OCI-LY1 (cell line): ENCODE measurements around the gene TIMP3.

Experiments used
- H2AFZ ChIP-seq: fragments of 200-600 bp; sonication (generic), shearing (Covaris generic); 2 replicates; pipeline ENCODE4 v1.6.0; 2014; ENCODE audit warnings: antibody characterized with exemption, mild to moderate bottlenecking, low read length
- H3F3A ChIP-seq: fragments of 200-600 bp; sonication (generic), shearing (Covaris generic); 2 replicates; pipeline ENCODE4 v1.6.0; 2014; ENCODE audit warnings: mild to moderate bottlenecking, antibody characterized with exemption, low read length, moderate library complexity; ENCODE audit not compliant: insufficient read depth
- H3K27ac ChIP-seq: fragments of 200-600 bp; sonication (generic); 2 replicates; pipeline ENCODE4 v1.5.1; 2014; ENCODE audit warnings: low read length, mixed run types, mild to moderate bottlenecking, low read depth; ENCODE audit not compliant: poor library complexity, severe bottlenecking
- H3K27me3 ChIP-seq: fragments of 200-600 bp; sonication (generic); 2 replicates; pipeline ENCODE4 v1.6.0; 2014; ENCODE audit warnings: antibody characterized with exemption, mild to moderate bottlenecking, low read length, moderate library complexity; ENCODE audit not compliant: insufficient read depth
- H3K36me3 ChIP-seq: fragments of 200-600 bp; sonication (generic); 2 replicates; pipeline ENCODE4 v1.6.1; 2014; ENCODE audit warnings: mild to moderate bottlenecking, antibody characterized with exemption, low read length, moderate library complexity, mixed read lengths; ENCODE audit not compliant: insufficient read depth
- H3K4me1 ChIP-seq: fragments of 200-600 bp; sonication (generic); 2 replicates; pipeline ENCODE4 v1.5.1; 2014; ENCODE audit warnings: mild to moderate bottlenecking, low read length, moderate library complexity; ENCODE audit not compliant: insufficient read depth, severe bottlenecking
- H3K4me2 ChIP-seq: fragments of 200-600 bp; sonication (generic), shearing (Covaris generic); 2 replicates; pipeline ENCODE4 v1.6.1; 2014; ENCODE audit warnings: low read length
- H3K4me3 ChIP-seq: fragments of 200-600 bp; sonication (generic); 2 replicates; pipeline ENCODE4 v1.5.1; 2014; ENCODE audit warnings: low read length, low read depth, mild to moderate bottlenecking, mixed read lengths; ENCODE audit not compliant: poor library complexity, severe bottlenecking
- H3K79me2 ChIP-seq: fragments of 200-600 bp; shearing (Covaris generic); 2 replicates; pipeline ENCODE4 v1.6.1; 2016; ENCODE audit warnings: mixed run types, low read length, mixed read lengths; ENCODE audit not compliant: insufficient read depth
- H3K9ac ChIP-seq: fragments of 200-600 bp; sonication (generic), shearing (Covaris generic); 2 replicates; pipeline ENCODE4 v1.6.1; 2014; ENCODE audit warnings: mild to moderate bottlenecking, low read length, mixed read lengths
- H3K9me2 ChIP-seq: fragments of 200-600 bp; sonication (generic), shearing (Covaris generic); 2 replicates; pipeline ENCODE4 v1.6.1; 2014; ENCODE audit warnings: low read depth, mild to moderate bottlenecking, low read length, mixed read lengths
- H3K9me3 ChIP-seq: fragments of 200-600 bp; shearing (Covaris generic); 2 replicates; pipeline ENCODE4 v1.6.1; 2014; ENCODE audit warnings: low read length, mixed read lengths
- H4K20me1 ChIP-seq: fragments of 200-600 bp; sonication (generic), shearing (Covaris generic); 2 replicates; pipeline ENCODE4 v1.6.0; 2016; ENCODE audit warnings: mild to moderate bottlenecking, low read length; ENCODE audit not compliant: insufficient read depth
- EZH2 ChIP-seq: fragments of 200-600 bp; sonication (generic), shearing (Covaris generic); IDR thresholded peaks from 2 replicates; pipeline ENCODE4 v1.8.0; 2017; ENCODE audit warnings: borderline replicate concordance, mixed run types, mild to moderate bottlenecking, antibody characterized with exemption, low read length, moderate library complexity, mixed read lengths
- TF ChIP-seq, protein P1 (sequence below): fragments of 200-600 bp; sonication (generic), shearing (Covaris generic); IDR thresholded peaks from 2 replicates; pipeline ENCODE4 v1.5.1; 2017; ENCODE audit warnings: mild to moderate bottlenecking, antibody characterized with exemption, low read length, moderate library complexity, mixed read lengths

Gene TIMP3

DNA sequence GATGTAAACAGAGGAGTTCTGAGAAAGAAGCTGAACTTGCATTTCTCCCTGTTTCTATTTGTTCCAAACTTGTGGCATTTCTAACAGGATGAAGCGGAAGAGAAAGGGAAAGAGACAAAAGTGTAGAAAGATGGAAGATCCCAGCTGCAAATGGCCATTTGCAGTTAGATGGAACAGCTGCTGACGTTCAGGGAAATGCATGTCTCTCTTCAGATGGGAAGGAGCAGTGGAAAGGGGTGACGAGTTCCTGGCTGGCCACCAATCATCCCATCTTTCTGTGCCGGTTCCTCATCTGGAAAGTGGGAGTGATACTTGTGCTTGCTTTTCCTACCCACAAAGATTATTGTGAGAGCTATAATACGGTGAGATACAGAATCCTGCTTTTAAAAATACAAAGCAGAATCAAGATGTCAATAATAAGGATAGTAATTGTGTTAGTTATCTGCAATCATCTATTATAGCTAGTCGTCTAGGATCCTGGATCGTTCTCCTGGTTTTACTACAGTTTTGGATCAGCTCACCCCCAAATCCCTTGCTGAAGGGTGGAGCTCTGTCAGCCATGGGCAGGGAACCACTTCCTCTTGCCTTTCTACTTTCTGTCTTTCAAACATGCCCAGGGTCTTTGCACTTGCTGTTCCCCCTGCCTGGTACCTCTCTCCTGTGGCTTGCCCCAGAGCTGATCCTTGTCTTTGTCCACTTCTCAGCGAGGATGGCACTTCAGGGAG lies 1.2 kb upstream of the TIMP3 start:
- Histone ChIP-seq H3K9ac (no peak overlapping the region), H3F3A (no peaks in the 10 kb centered on the region), H2AFZ (no peak overlapping the region), H3K36me3 (no peaks in the 10 kb centered on the region), H3K27me3 (peaks cover 5% of the 10 kb centered on the region; the same call in 1 of the 2 replicates), H3K79me2 (no peaks in the 10 kb centered on the region), H3K9me3 (no peaks in the 10 kb centered on the region), H3K4me2 (no peak overlapping the region), H3K4me1 (no peaks in the 10 kb centered on the region), H3K27ac (no peak overlapping the region), H4K20me1 (no peaks in the 10 kb centered on the region), H3K4me3 (no peak overlapping the region), H3K9me2 (no peaks in the 10 kb centered on the region)
- TF ChIP-seq, protein P1, sequence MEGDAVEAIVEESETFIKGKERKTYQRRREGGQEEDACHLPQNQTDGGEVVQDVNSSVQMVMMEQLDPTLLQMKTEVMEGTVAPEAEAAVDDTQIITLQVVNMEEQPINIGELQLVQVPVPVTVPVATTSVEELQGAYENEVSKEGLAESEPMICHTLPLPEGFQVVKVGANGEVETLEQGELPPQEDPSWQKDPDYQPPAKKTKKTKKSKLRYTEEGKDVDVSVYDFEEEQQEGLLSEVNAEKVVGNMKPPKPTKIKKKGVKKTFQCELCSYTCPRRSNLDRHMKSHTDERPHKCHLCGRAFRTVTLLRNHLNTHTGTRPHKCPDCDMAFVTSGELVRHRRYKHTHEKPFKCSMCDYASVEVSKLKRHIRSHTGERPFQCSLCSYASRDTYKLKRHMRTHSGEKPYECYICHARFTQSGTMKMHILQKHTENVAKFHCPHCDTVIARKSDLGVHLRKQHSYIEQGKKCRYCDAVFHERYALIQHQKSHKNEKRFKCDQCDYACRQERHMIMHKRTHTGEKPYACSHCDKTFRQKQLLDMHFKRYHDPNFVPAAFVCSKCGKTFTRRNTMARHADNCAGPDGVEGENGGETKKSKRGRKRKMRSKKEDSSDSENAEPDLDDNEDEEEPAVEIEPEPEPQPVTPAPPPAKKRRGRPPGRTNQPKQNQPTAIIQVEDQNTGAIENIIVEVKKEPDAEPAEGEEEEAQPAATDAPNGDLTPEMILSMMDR, result no peak
- no peak for TF ChIP-seq EZH2

DNA sequence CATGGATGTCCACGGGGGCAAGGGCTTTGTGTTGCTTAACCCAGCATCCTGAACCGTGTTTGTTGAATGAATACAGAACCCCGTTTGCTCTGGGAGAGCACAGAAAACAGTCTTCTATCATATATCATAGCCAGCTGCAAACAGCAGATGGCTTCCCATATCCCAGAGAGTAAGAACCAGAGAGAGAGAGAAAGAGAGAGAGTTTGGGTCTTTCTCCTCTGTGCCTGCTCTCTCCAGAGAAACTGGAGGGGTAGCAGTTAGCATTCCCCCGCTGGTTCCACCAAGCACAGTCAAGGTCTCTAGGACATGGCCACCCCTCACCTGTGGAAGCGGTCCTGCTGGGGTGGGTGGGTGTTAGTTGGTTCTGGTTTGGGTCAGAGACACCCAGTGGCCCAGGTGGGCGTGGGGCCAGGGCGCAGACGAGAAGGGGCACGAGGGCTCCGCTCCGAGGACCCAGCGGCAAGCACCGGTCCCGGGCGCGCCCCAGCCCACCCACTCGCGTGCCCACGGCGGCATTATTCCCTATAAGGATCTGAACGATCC lies 440 bp upstream of the TIMP3 start:
- Histone ChIP-seq H3K9ac (no peak overlapping the region), H4K20me1 (no peaks in the 10 kb centered on the region), H3K9me3 (no peaks in the 10 kb centered on the region)

DNA sequence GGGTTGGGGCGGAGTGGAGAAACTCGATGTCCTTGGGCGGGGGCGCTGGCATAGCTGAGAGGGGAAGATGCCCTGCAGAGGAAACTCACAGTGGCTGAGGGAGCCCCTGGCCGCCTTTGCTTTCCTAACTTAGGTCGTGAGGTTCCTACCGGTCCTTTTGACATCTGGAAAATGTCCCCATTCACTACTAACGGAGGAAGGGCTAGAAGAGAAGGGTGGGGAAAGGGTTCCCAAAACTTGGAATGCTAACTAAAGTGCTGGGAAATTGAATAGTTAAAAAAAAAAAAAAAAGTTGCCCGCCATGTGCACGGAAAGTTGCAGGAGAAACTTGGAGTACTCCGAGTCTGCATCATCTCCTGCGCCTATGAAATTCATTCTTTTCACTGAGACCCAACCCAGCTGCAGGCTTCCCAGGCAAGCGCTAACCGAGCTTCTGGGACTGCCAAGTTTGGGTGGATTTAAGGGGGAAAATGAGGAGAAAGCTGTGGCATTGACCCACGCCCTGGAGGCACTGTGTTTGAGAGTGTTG lies 796 bp downstream of the TIMP3 start:
- H3K27ac ChIP-seq, result no peak overlapping the region
- no peaks in the 10 kb centered on the region for H3K4me1 ChIP-seq
- H3K4me3 ChIP-seq, result no peak overlapping the region
- no peaks in the 10 kb centered on the region for H3K9me3 ChIP-seq
- H3K36me3 ChIP-seq, result no peaks in the 10 kb centered on the region
- H4K20me1 ChIP-seq, result no peaks in the 10 kb centered on the region
- H3K4me2 ChIP-seq, result no peak overlapping the region
- TF ChIP-seq EZH2, result no peak
- TF ChIP-seq, protein P1, result no peak
- H3K27me3 ChIP-seq, result peaks cover 5% of the 10 kb centered on the region; the same call in 1 of the 2 replicates
- no peaks in the 10 kb centered on the region for H3F3A ChIP-seq
- no peaks in the 10 kb centered on the region for H3K9me2 ChIP-seq
- H2AFZ ChIP-seq, result no peak overlapping the region
- no peaks in the 10 kb centered on the region for H3K79me2 ChIP-seq
- no peak overlapping the region for H3K9ac ChIP-seq

More for the DNA sequence above, 440 bp upstream of the TIMP3 start:
- Histone ChIP-seq H3F3A (no peaks in the 10 kb centered on the region), H3K27ac (no peak overlapping the region), H3K9me2 (no peaks in the 10 kb centered on the region), H3K4me1 (no peaks in the 10 kb centered on the region), H2AFZ (no peak overlapping the region), H3K4me3 (no peak overlapping the region), H3K4me2 (no peak overlapping the region), H3K27me3 (peaks cover 5% of the 10 kb centered on the region; the same call in 1 of the 2 replicates), H3K79me2 (no peaks in the 10 kb centered on the region), H3K36me3 (no peaks in the 10 kb centered on the region)
- TF ChIP-seq EZH2, result no peak
- TF ChIP-seq, protein P1, result no peak
